Endothelial cell of umbilical vein (primary cell): ENCODE results near the gene PI4KA. TPM values are rescaled to one million over a fixed set of nuclear protein-coding genes. Genes with fewer than 3 reads are reported as not detected.

ENCODE experiments used
- BruUV-seq: library from RNA; stranded (reverse); fragments of 400-500 nt; replicated peaks from 2 replicates; lab custom pipeline; 2021; lab: Mats Ljungman, UMichigan
- CTCF ChIA-PET: fragments of 300-600, 350-600 bp; sonication (Branson Sonifier 250); formaldehyde crosslinking; loops from one replicate; lab custom pipeline; 2021; ENCODE audit warnings: antibody characterized with exemption, inconsistent platforms; lab: Charles Lee
- POLR2A ChIA-PET: fragments of 300-600, 350-600 bp; sonication (Branson Sonifier 250); formaldehyde crosslinking; loops from one replicate; lab custom pipeline; 2021; ENCODE audit warnings: antibody characterized with exemption, inconsistent platforms; lab: Charles Lee
- DNase-seq: peaks from one replicate; pipeline ENCODE4 v3.0.0-alpha.2; 2011; ENCODE audit warnings: low read depth, low spot score
- FAIRE-seq: peaks from 2 replicates; lab custom pipeline; 2011; peaks lifted over from hg19 to GRCh38; lab: Jason Lieb, UNC
- H2AFZ ChIP-seq: 2 replicates; pipeline ENCODE4 v1.6.0; 2012; ENCODE audit warnings: low read depth, low read length, control low read depth, inconsistent platforms
- H3K27ac ChIP-seq: 2 replicates; pipeline ENCODE4 v1.5.1; 2011; ENCODE audit warnings: low read depth, mild to moderate bottlenecking, control low read depth, low read length, moderate library complexity; ENCODE audit not compliant: insufficient read depth
- H3K27me3 ChIP-seq, 2 experiments: 2 replicates each; pipeline versions ENCODE4 v1.6.0 to v1.6.1; 2011; ENCODE audit warnings: low read length in 2 of 2, mixed read lengths in 1 of 2; ENCODE audit not compliant: control insufficient read depth in 2 of 2, insufficient read depth in 2 of 2
- H3K36me3 ChIP-seq, 2 experiments: 2 replicates in 1 of 2; 3 replicates in 1 of 2; pipeline ENCODE4 v1.5.1; 2011; ENCODE audit warnings: low read length in 2 of 2, mild to moderate bottlenecking in 1 of 2, moderate library complexity in 1 of 2; ENCODE audit not compliant: control insufficient read depth in 2 of 2, insufficient read depth in 2 of 2; ENCODE audit errors: extremely low read depth in 1 of 2
- H3K4me1 ChIP-seq: 3 replicates; pipeline ENCODE4 v1.5.1; 2011; ENCODE audit warnings: mild to moderate bottlenecking, low read length; ENCODE audit not compliant: control insufficient read depth, insufficient read depth; ENCODE audit errors: extremely low read depth
- H3K4me2 ChIP-seq: 2 replicates; pipeline ENCODE4 v1.6.1; 2011; ENCODE audit warnings: low read length, control low read depth, mixed read lengths; ENCODE audit not compliant: insufficient read depth
- H3K4me3 ChIP-seq, 3 experiments: fragments of 200-600 bp in 1 of 3; sonication (generic), shearing (Covaris generic) in 1 of 3; replicated peaks in 1 of 3; 2 replicates each; pipeline ENCODE4 v1.5.1; 2011 to 2016; ENCODE audit warnings: control low read depth in 3 of 3, low read length in 3 of 3, mild to moderate bottlenecking in 2 of 3, inconsistent platforms in 1 of 3, low read depth in 1 of 3, moderate library complexity in 1 of 3; ENCODE audit not compliant: insufficient read depth in 1 of 3
- H3K79me2 ChIP-seq: 2 replicates; pipeline ENCODE4 v1.6.0; 2012; ENCODE audit warnings: low read length, inconsistent platforms; ENCODE audit not compliant: control insufficient read depth, insufficient read depth
- H3K9ac ChIP-seq: replicated peaks from 2 replicates; pipeline ENCODE3; 2011; ENCODE audit warnings: low read length, control low read depth; ENCODE audit not compliant: insufficient read depth; ENCODE audit errors: extremely low read depth
- H3K9me1 ChIP-seq: replicated peaks from 3 replicates; pipeline ENCODE4 v1.6.0; 2011; ENCODE audit warnings: mild to moderate bottlenecking, low read length; ENCODE audit not compliant: control insufficient read depth, insufficient read depth; ENCODE audit errors: extremely low read depth
- H3K9me3 ChIP-seq: replicated peaks from 2 replicates; pipeline ENCODE4 v1.5.1; 2012; ENCODE audit warnings: low read length, inconsistent platforms; ENCODE audit not compliant: control insufficient read depth, insufficient read depth
- H4K20me1 ChIP-seq: replicated peaks from 2 replicates; pipeline ENCODE3; 2011; ENCODE audit warnings: mild to moderate bottlenecking, low read length; ENCODE audit not compliant: control insufficient read depth, insufficient read depth; ENCODE audit errors: extremely low read depth
- EZH2 ChIP-seq: IDR thresholded peaks from 2 replicates; pipeline ENCODE4 v1.6.1; 2012; ENCODE audit warnings: borderline replicate concordance, low read depth, mild to moderate bottlenecking, moderate library complexity, low read length, inconsistent platforms; ENCODE audit not compliant: severe bottlenecking
- FOS ChIP-seq: IDR thresholded peaks from 2 replicates; pipeline ENCODE4 v1.6.1; 2011; ENCODE audit warnings: mild to moderate bottlenecking, low read length, moderate library complexity, borderline replicate concordance; ENCODE audit not compliant: insufficient read depth
- GATA2 ChIP-seq: IDR thresholded peaks from 2 replicates; pipeline ENCODE4 v1.7.0; 2011; ENCODE audit warnings: low read depth, mild to moderate bottlenecking, moderate library complexity, mixed read lengths, low read length; ENCODE audit not compliant: insufficient read length, insufficient read depth
- JUN ChIP-seq: IDR thresholded peaks from 2 replicates; pipeline ENCODE4 v1.6.1; 2011; ENCODE audit warnings: borderline replicate concordance, low read depth; ENCODE audit not compliant: insufficient read length, insufficient read depth
- MYC ChIP-seq: IDR thresholded peaks from one replicate; pipeline ENCODE4 v1.6.1; 2011; ENCODE audit warnings: mild to moderate bottlenecking, low read depth, low read length
- POLR2A ChIP-seq: IDR thresholded peaks from 2 replicates; pipeline ENCODE4 v1.6.1; 2012; ENCODE audit warnings: low read depth, mild to moderate bottlenecking, control low read depth, low read length
- POLR2AphosphoS5 ChIP-seq: IDR thresholded peaks from 2 replicates; pipeline ENCODE4 v1.6.1; 2012; ENCODE audit warnings: low read depth, mild to moderate bottlenecking, control low read depth, low read length, moderate library complexity; ENCODE audit not compliant: insufficient read depth
- dilution Hi-C: fragments of 300-500 bp; cut with MboI; formaldehyde crosslinking; loops from one replicate; pipeline ENCODE4 v1.15.0; 2019; ENCODE audit warnings: low sequenced_read_pairs; ENCODE audit not compliant: extremely low pct_ligation_motif_present
- intact Hi-C: fragments of 100-400 bp; cut with micrococcal nuclease; formaldehyde crosslinking; loops from one replicate; pipeline ENCODE4 v1.10.0; 2022
- polyA plus RNA-seq, 4 experiments: library from polyadenylated mRNA; depleted of rRNA in 3 of 4; stranded (reverse) in 3 of 4; unstranded in 1 of 4; fragments of >200 nt; gene quantifications; 2 replicates each; pipeline versions ENCODE4 v1.2.1 to v1.2.3, GENCODE V29; 2011 to 2012; ENCODE audit warnings: missing spikeins in 1 of 4
- total RNA-seq: library from RNA; stranded (reverse); gene quantifications from 2 replicates; pipeline ENCODE4 v1.2.3, GENCODE V29; 2021
- TF ChIP-seq, protein P1 (sequence below), 2 donors: IDR thresholded peaks; 1 replicate in 1 of 2; 2 replicates in 1 of 2; pipeline ENCODE4 v1.5.1; 2011; ENCODE audit warnings: low read length in 2 of 2, mild to moderate bottlenecking in 2 of 2, moderate library complexity in 2 of 2, control low read depth in 1 of 2, inconsistent platforms in 1 of 2, low read depth in 1 of 2; ENCODE audit not compliant: insufficient read depth in 1 of 2; ENCODE audit errors: extremely low read depth in 1 of 2
- TF ChIP-seq, protein P2 (sequence below): IDR thresholded peaks from 2 replicates; pipeline ENCODE4 v1.6.1; 2011; ENCODE audit not compliant: insufficient read depth, insufficient read length

PI4KA gene
- total and polyA plus RNA-seq, 2 donors (not counting 3 experiments of a cell fraction or from before 2014, with no cell fraction given) = 28.9 to 56.4 TPM

GRCh38 chr22:20752873-20753272 is 105.7 kb downstream of the PI4KA start:
- Histone ChIP-seq H3K4me3 (no peak overlapping the region), H3K36me3 (peaks cover 0 to 8% of the 10 kb centered on the region in 2 experiments), H3K9ac (no peak overlapping the region), H3K79me2 (no peaks in the 10 kb centered on the region), H3K9me1 (no peaks in the 10 kb centered on the region), H4K20me1 (no peaks in the 10 kb centered on the region), H3K4me1 (peaks cover 13% of the 10 kb centered on the region), H3K27ac (no peak overlapping the region), H3K4me2 (no peak overlapping the region), H3K27me3 (no peaks in the 10 kb centered on the region), H3K9me3 (no peaks in the 10 kb centered on the region), H2AFZ (no peak overlapping the region)
- ChIA-PET POLR2A (no interaction called here), CTCF (interaction anchor here (1.0 to 2.9 kb wide), 3 partner anchors 8 to 31 kb away, joined by 3 to 18 read pairs (median 5); no protein-coding TSS in a partner anchor)
- no TSS peak for BruUV-seq
- dilution Hi-C loops = no loop called here
- intact Hi-C loops = no loop called here
- FAIRE-seq (no peak), DNase-seq (no peak)
- TF ChIP-seq MYC (no peak), GATA2 (no peak), POLR2AphosphoS5 (no peak)
- TF ChIP-seq, protein P1, sequence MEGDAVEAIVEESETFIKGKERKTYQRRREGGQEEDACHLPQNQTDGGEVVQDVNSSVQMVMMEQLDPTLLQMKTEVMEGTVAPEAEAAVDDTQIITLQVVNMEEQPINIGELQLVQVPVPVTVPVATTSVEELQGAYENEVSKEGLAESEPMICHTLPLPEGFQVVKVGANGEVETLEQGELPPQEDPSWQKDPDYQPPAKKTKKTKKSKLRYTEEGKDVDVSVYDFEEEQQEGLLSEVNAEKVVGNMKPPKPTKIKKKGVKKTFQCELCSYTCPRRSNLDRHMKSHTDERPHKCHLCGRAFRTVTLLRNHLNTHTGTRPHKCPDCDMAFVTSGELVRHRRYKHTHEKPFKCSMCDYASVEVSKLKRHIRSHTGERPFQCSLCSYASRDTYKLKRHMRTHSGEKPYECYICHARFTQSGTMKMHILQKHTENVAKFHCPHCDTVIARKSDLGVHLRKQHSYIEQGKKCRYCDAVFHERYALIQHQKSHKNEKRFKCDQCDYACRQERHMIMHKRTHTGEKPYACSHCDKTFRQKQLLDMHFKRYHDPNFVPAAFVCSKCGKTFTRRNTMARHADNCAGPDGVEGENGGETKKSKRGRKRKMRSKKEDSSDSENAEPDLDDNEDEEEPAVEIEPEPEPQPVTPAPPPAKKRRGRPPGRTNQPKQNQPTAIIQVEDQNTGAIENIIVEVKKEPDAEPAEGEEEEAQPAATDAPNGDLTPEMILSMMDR (IDR thresholded peaks at IDR 0.05; ENCODE audit: extremely low read depth in 1 of 2, insufficient read depth in 1 of 2, low read depth in 1 of 2, low read length in 2 of 2) = no peak

DNA sequence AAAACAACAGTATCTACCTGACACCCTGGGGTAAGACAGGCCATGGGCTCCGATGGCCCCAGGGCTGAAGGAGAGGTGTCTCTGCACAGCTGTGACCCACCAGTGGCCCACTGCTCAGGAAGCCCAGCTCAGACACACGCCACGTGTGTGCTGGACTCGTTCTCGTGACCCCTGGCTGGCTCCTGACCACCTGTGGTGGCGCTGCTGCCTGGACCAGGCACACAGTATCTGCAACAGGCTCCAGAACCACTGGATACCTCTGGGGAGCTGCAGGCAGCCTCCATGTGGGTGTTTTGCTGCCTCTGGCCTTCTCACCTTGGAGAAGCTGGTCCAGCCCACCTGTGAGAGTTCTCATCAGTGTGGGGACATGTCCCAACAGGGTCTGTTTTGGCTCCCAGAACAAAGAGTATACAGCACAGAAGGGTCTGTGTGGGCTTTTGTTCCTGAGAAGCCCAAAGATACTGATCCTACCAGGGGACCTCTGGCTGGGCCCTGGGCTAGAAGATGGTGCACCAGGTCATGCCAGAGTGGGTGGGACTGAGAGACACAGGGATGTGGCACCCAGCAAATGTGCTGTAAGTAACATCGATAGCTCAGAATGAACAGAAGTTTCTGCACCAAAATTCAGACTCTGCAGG is 106.4 kb downstream of the PI4KA start:
- CTCF ChIA-PET = interaction anchor here (1.0 to 2.9 kb wide), 3 partner anchors 9 to 32 kb away, joined by 3 to 18 read pairs (median 5); no protein-coding TSS in a partner anchor
- intact Hi-C loops (no loop called here), dilution Hi-C loops (no loop called here)

More for the DNA sequence above, 106.4 kb downstream of the PI4KA start:
- Histone ChIP-seq H3K79me2 (no peaks in the 10 kb centered on the region), H3K9ac (no peak overlapping the region), H4K20me1 (no peaks in the 10 kb centered on the region), H3K36me3 (peaks cover 0 to 8% of the 10 kb centered on the region in 2 experiments), H3K27me3 (no peaks in the 10 kb centered on the region), H3K4me1 (peaks cover 13% of the 10 kb centered on the region), H3K9me1 (no peaks in the 10 kb centered on the region), H3K4me3 (no peak overlapping the region), H3K27ac (no peak overlapping the region), H3K9me3 (no peaks in the 10 kb centered on the region), H3K4me2 (no peak overlapping the region), H2AFZ (no peak overlapping the region)
- no TSS peak for BruUV-seq
- TF ChIP-seq, protein P2, sequence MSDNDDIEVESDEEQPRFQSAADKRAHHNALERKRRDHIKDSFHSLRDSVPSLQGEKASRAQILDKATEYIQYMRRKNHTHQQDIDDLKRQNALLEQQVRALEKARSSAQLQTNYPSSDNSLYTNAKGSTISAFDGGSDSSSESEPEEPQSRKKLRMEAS = no peak
- TF ChIP-seq MYC (no peak), POLR2AphosphoS5 (no peak), GATA2 (no peak), JUN (no peak), EZH2 (no peak), FOS (no peak), POLR2A (no peak)
- TF ChIP-seq, protein P1 (IDR thresholded peaks at IDR 0.05; ENCODE audit: extremely low read depth in 1 of 2, insufficient read depth in 1 of 2, low read depth in 1 of 2, low read length in 2 of 2) = no peak
- FAIRE-seq (no peak), DNase-seq (no peak)
- POLR2A ChIA-PET = no interaction called here
